Measurements from ENCODE around the gene RSPO1. TPM values are rescaled to one million over a fixed set of nuclear protein-coding genes. Genes with fewer than 3 reads are reported as not detected.

Gene RSPO1
- total RNA-seq, 1 donor from 2014 or later: 9.1 TPM

DNA sequence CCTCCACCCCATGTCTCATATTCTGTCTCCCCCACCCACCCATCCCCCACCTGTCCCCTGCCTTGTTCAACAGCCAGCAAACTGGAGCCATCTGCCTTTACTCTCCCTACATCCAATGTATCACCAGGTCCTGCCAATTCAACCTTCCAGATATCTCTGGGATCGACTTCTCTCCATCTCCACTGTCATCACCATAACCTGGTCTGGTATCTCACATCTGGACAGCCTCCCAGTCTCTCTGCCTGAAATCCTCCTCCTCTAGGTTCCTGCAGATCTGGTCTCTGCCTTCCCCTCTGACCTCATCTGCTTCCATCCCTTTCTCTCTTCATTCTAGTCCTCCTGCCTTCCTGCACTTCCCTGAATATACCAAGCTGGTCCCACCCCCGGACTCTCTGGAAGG, 35.4 kb upstream of the RSPO1 start:
- intact Hi-C loops (cut with DNase I): no loop called here
- no peaks in the 10 kb centered on the region for H3K27me3 ChIP-seq
- no peaks in the 10 kb centered on the region for H3K36me3 ChIP-seq
- no peaks in the 10 kb centered on the region for H3K9me3 ChIP-seq
- TF ChIP-seq, protein P1, sequence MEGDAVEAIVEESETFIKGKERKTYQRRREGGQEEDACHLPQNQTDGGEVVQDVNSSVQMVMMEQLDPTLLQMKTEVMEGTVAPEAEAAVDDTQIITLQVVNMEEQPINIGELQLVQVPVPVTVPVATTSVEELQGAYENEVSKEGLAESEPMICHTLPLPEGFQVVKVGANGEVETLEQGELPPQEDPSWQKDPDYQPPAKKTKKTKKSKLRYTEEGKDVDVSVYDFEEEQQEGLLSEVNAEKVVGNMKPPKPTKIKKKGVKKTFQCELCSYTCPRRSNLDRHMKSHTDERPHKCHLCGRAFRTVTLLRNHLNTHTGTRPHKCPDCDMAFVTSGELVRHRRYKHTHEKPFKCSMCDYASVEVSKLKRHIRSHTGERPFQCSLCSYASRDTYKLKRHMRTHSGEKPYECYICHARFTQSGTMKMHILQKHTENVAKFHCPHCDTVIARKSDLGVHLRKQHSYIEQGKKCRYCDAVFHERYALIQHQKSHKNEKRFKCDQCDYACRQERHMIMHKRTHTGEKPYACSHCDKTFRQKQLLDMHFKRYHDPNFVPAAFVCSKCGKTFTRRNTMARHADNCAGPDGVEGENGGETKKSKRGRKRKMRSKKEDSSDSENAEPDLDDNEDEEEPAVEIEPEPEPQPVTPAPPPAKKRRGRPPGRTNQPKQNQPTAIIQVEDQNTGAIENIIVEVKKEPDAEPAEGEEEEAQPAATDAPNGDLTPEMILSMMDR (IDR thresholded peaks at IDR 0.05): no peak
- no peak for ATAC-seq
- H3K4me1 ChIP-seq: no peaks in the 10 kb centered on the region
- H3K4me3 ChIP-seq: no peak overlapping the region
- no peak for DNase-seq
- H3K27ac ChIP-seq: no peak overlapping the region

DNA sequence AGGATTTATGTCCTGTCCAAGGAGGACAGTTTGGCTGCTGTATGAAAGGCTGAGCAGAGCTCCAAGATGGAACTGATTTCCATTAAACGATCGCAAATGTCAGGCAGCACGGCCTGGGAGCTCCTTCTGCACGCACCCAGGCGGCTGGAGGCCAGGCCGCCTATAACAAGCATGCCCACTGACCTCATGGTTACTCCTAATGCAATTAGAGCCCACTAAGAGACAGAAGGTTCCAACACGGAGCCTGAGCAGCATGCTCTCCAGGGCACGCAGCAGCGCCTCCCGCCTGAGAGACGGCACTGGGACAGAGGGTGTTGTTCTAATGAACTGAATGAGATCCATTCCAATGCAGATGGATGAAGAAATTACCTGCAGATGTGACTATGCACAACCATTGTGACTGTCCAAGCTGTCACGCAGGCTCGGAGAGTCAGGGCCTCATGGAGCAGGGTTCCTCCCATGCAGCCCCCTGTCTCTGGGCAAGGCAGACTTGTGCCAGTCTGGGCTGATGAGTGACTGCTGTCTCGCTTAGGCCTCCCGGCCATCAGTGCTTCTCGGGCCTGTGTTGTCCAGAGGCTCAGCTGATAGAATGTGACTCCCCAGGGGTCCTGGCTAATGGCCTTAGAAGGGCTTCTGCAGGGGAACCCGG, 32.5 kb upstream of the RSPO1 start:
- no peak for ATAC-seq
- intact Hi-C loops (cut with DNase I): no loop called here

DNA sequence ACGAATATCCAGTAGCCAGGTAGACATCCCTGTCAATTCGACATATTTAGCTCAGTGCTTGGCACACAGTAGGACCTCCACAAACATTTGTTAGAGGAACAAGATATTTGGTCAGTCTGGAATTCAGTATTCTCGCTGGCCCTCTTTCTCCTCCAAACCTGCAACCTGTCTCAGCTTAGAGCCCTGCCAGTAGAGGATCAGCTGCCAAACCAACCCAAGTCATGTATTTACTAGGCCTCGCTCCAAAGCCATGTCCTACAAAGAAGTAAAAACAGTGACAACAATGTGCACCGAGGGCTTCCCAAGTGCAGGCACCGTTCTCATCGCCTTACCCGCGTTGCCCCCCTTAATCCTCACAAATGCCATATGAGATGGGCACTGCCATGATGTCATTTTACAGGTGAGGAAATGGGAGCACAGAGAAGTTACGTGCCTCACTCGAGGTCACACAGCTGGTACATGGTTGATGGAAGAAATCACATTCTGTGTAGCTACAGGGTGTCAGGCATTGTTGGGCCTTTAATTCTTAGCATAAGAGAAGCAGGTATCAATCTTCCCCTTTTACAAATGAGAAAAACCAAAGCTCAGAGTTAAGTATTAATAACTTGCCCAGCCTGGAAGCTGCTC, 31.7 kb upstream of the RSPO1 start:
- H3K4me3 ChIP-seq: no peak overlapping the region
- H3K9me3 ChIP-seq: no peaks in the 10 kb centered on the region
- DNase-seq (no peak), ATAC-seq (no peak)
- H3K36me3 ChIP-seq: no peaks in the 10 kb centered on the region
- intact Hi-C loops (cut with DNase I): no loop called here
- no peaks in the 10 kb centered on the region for H3K27me3 ChIP-seq
- TF ChIP-seq, protein P1 (IDR thresholded peaks at IDR 0.05): no peak
- no peak overlapping the region for H3K27ac ChIP-seq
- no peaks in the 10 kb centered on the region for H3K4me1 ChIP-seq

More for the DNA sequence above, 32.5 kb upstream of the RSPO1 start:
- no peak overlapping the region for H3K27ac ChIP-seq
- H3K36me3 ChIP-seq: no peaks in the 10 kb centered on the region
- H3K4me1 ChIP-seq: no peaks in the 10 kb centered on the region
- TF ChIP-seq, protein P1 (IDR thresholded peaks at IDR 0.05): no peak
- no peaks in the 10 kb centered on the region for H3K9me3 ChIP-seq
- H3K4me3 ChIP-seq: no peak overlapping the region
- H3K27me3 ChIP-seq: no peaks in the 10 kb centered on the region
- no peak for DNase-seq

DNA sequence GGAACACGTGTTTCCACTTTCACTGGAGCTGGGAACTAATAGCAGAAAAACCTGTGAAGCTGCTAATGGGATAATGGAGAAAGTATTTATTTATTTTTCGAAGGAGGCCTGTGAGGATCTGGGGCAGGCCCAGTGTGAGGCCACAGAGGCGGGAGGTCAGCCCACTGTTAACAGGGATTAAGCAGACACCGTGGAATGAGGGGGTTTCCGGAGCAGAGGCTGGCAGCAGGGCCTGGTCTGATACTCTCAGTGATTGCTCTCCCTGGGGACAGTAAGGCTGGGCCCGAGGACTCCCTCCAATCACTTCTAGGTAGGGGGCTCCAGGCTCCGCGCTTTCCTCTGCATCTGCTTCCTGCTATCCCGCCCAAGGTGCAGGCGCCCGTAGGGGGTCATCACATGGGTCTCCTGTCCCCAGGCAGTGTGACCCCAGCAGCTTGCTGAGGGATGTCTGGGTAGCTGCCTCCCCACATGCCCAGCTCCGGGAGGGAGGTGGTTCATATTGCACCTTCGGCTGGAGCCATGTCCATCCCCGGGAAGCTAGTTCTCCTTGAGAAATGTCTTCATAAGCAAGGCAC, 28.8 kb upstream of the RSPO1 start:
- TF ChIP-seq, protein P1 (IDR thresholded peaks at IDR 0.05): no peak
- no peaks in the 10 kb centered on the region for H3K36me3 ChIP-seq
- no peak for ATAC-seq
- no peak for DNase-seq
- no peak overlapping the region for H3K4me3 ChIP-seq
- no peaks in the 10 kb centered on the region for H3K9me3 ChIP-seq
- no peak overlapping the region for H3K27ac ChIP-seq
- H3K27me3 ChIP-seq: no peaks in the 10 kb centered on the region
- intact Hi-C loops (cut with DNase I): no loop called here
- no peaks in the 10 kb centered on the region for H3K4me1 ChIP-seq

DNA sequence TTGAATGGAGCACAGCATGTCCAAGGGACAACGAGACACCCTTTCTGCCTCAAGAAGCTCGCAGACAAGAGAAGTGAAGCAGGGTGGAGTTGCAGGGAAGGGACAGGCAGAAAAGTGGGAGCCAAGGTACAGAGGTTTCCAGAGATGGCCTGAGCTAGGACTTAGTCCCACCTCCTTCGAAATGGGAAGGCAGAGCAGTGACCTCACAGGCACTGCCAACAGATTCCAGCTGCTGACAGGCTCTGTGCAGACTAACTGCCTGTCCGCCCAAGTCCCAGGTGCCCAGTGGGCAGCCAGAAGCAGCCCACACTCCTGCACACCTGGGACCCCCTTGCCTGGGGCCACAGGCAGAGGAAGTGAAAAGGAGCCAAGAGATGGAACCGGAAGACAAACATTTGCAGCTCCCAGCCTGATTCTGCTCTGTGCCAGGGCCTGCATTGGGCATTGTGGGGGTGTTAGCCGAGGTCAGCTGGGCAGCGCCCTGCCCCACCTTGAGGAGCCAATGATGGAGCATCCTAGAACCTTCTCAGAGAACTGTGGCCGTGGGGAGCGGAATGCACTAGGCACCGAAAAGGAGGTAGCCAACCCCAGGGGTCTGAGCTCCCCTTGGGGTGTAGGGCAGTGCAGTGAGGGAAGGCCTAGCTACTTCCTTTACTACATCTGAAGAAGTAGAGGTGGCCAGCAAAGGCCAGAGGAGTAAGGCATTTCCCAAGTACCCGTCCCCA, 27.5 kb upstream of the RSPO1 start:
- no peaks in the 10 kb centered on the region for H3K27me3 ChIP-seq
- intact Hi-C loops (cut with DNase I): no loop called here
- H3K9me3 ChIP-seq: no peaks in the 10 kb centered on the region
- H3K36me3 ChIP-seq: no peaks in the 10 kb centered on the region
- TF ChIP-seq, protein P1 (IDR thresholded peaks at IDR 0.05): no peak
- ATAC-seq (no peak), DNase-seq (no peak)
- H3K27ac ChIP-seq: no peak overlapping the region
- H3K4me1 ChIP-seq: no peaks in the 10 kb centered on the region
- no peak overlapping the region for H3K4me3 ChIP-seq
